ENCODE results near the gene UBA52. TPM values are rescaled to one million over a fixed set of nuclear protein-coding genes. Genes with fewer than 3 reads are reported as not detected.

Gene UBA52
- polyA plus RNA-seq, 1 experiment: 1,723 TPM

- Histone ChIP-seq H3K9me3 (ENCODE audit: control insufficient read depth, insufficient read depth, low read length) (no peaks in the 10 kb centered on the region; the same call in 1 of the 2 replicates), H3K27ac (ENCODE audit: low read depth, low read length) (no peak overlapping the region), H3K27me3 (ENCODE audit: control insufficient read depth, insufficient read depth, low read length) (peaks cover 65% of the 10 kb centered on the region), H3K4me3 (ENCODE audit: low read depth, low read length) (no peak overlapping the region)
- no peak for DNase-seq (ENCODE audit: low read depth, low spot score)
- ChIA-PET CTCF (interaction anchor here (1.2 kb wide), 1 partner anchor 12 kb away, joined by 4 read pairs; no protein-coding TSS in a partner anchor), POLR2A (interaction anchor here (0.6 kb wide), 1 partner anchor 253 kb away, joined by 5 read pairs; no protein-coding TSS in a partner anchor)
- no peak for TF ChIP-seq CTCF (IDR thresholded peaks at IDR 0.05; ENCODE audit: low read depth, low read length)
These were observed 34.1 kb downstream of the UBA52 start for GRCh38 chr19:18605546-18606280.

GRCh38 chr19:18606281-18607225, 34.9 kb downstream of the UBA52 start, which contains the start of gene CRLF1:
CRLF1 (minus strand) TSS chr19:18606799; CDS start chr19:18606656, 143 bp downstream.
- Histone ChIP-seq H3K9me3 (ENCODE audit: control insufficient read depth, insufficient read depth, low read length) (no peaks in the 10 kb centered on the region; the same call in 1 of the 2 replicates), H3K27me3 (ENCODE audit: control insufficient read depth, insufficient read depth, low read length) (peaks cover 73% of the 10 kb centered on the region), H3K4me3 (ENCODE audit: low read depth, low read length) (peak within 1 kb of the TSS; percentile 17; the same call in 1 of the 2 replicates), H3K27ac (ENCODE audit: low read depth, low read length) (no peak within 1 kb of the TSS)
- ChIA-PET CTCF (no interaction called here), POLR2A (no interaction called here)
- no peak for TF ChIP-seq CTCF (IDR thresholded peaks at IDR 0.05; ENCODE audit: low read depth, low read length)
- no peak for DNase-seq (ENCODE audit: low read depth, low spot score)

GRCh38 chr19:18607226-18608101, 35.8 kb downstream of the UBA52 start:
- H3K27me3 ChIP-seq (ENCODE audit: control insufficient read depth, insufficient read depth, low read length): peaks cover 77% of the 10 kb centered on the region
- no peak for TF ChIP-seq CTCF (IDR thresholded peaks at IDR 0.05; ENCODE audit: low read depth, low read length)
- no peak overlapping the region for H3K27ac ChIP-seq (ENCODE audit: low read depth, low read length)
- H3K4me3 ChIP-seq (ENCODE audit: low read depth, low read length): no peak overlapping the region
- no peaks in the 10 kb centered on the region; the same call in 1 of the 2 replicates for H3K9me3 ChIP-seq (ENCODE audit: control insufficient read depth, insufficient read depth, low read length)
- no peak for DNase-seq (ENCODE audit: low read depth, low spot score)
- POLR2A ChIA-PET: no interaction called here
- CTCF ChIA-PET: no interaction called here

GRCh38 chr19:18608102-18608804, 36.6 kb downstream of the UBA52 start:
- no peak for DNase-seq (ENCODE audit: low read depth, low spot score)
- POLR2A ChIA-PET: no interaction called here
- CTCF ChIA-PET: no interaction called here
- no peaks in the 10 kb centered on the region; the same call in 1 of the 2 replicates for H3K9me3 ChIP-seq (ENCODE audit: control insufficient read depth, insufficient read depth, low read length)
- no peak for TF ChIP-seq CTCF (IDR thresholded peaks at IDR 0.05; ENCODE audit: low read depth, low read length)
- no peak overlapping the region for H3K27ac ChIP-seq (ENCODE audit: low read depth, low read length)
- H3K4me3 ChIP-seq (ENCODE audit: low read depth, low read length): no peak overlapping the region
- peaks cover 81% of the 10 kb centered on the region for H3K27me3 ChIP-seq (ENCODE audit: control insufficient read depth, insufficient read depth, low read length)

Data from AG04450 (cell line).